H9 (cell line): ENCODE data around the gene MBNL1. TPM values are rescaled to one million over a fixed set of nuclear protein-coding genes. Genes with fewer than 3 reads are reported as not detected.

Experiments
- DNase-seq: peaks from one replicate; pipeline ENCODE4 v3.0.0-alpha.2; 2017
- H2AFZ ChIP-seq: one replicate; pipeline ENCODE4 v1.6.1; 2013; ENCODE audit warnings: mild to moderate bottlenecking, low read length, control low read depth, moderate library complexity
- H2AK5ac ChIP-seq: 2 replicates; pipeline ENCODE4 v1.6.1; 2013; ENCODE audit warnings: low read length, control low read depth, mixed read lengths; ENCODE audit not compliant: insufficient read length
- H2BK120ac ChIP-seq: one replicate; pipeline ENCODE4 v1.6.1; 2013; ENCODE audit warnings: low read depth, mild to moderate bottlenecking, low read length, control low read depth, inconsistent platforms; ENCODE audit not compliant: poor library complexity, severe bottlenecking
- H2BK12ac ChIP-seq: 2 replicates; pipeline ENCODE4 v1.6.1; 2013; ENCODE audit warnings: low read length, control low read depth, mixed read lengths, low read depth; ENCODE audit not compliant: insufficient read length
- H2BK15ac ChIP-seq: 2 replicates; pipeline ENCODE4 v1.6.1; 2013; ENCODE audit warnings: low read depth, low read length, control low read depth
- H2BK20ac ChIP-seq: one replicate; pipeline ENCODE4 v1.6.1; 2013; ENCODE audit warnings: low read depth, mild to moderate bottlenecking, low read length, control low read depth, inconsistent platforms; ENCODE audit not compliant: poor library complexity, severe bottlenecking
- H2BK5ac ChIP-seq: 2 replicates; pipeline ENCODE4 v1.6.1; 2013; ENCODE audit warnings: low read length, control low read depth, mixed read lengths; ENCODE audit not compliant: insufficient read length
- H3K14ac ChIP-seq: 2 replicates; pipeline ENCODE4 v1.6.1; 2013; ENCODE audit warnings: low read length, control low read depth; ENCODE audit not compliant: insufficient read depth
- H3K18ac ChIP-seq: 2 replicates; pipeline ENCODE4 v1.6.1; 2013; ENCODE audit warnings: low read depth, mild to moderate bottlenecking, mixed read lengths, low read length, control low read depth; ENCODE audit not compliant: insufficient read length
- H3K23ac ChIP-seq: 2 replicates; pipeline ENCODE4 v1.6.1; 2013; ENCODE audit warnings: low read length, control low read depth, mixed read lengths, low read depth; ENCODE audit not compliant: insufficient read length
- H3K23me2 ChIP-seq: 2 replicates; pipeline ENCODE4 v1.6.1; 2013; ENCODE audit warnings: low read depth, mild to moderate bottlenecking, mixed read lengths, low read length, control low read depth; ENCODE audit not compliant: insufficient read length, poor library complexity, severe bottlenecking
- H3K27ac ChIP-seq: 2 replicates; pipeline ENCODE4 v1.5.1; 2013; ENCODE audit warnings: low read length, control low read depth, mixed read lengths, low read depth; ENCODE audit not compliant: insufficient read length
- H3K27me3 ChIP-seq: 2 replicates; pipeline ENCODE4 v1.6.1; 2013; ENCODE audit warnings: low read length, control low read depth, inconsistent platforms; ENCODE audit not compliant: insufficient read depth
- H3K4ac ChIP-seq: 2 replicates; pipeline ENCODE4 v1.6.1; 2013; ENCODE audit warnings: low read depth, mild to moderate bottlenecking, control low read depth, inconsistent platforms, low read length, moderate library complexity
- H3K4me1 ChIP-seq: 2 replicates; pipeline ENCODE4 v1.6.1; 2013; ENCODE audit warnings: low read length, control low read depth, inconsistent platforms; ENCODE audit not compliant: insufficient read depth
- H3K4me2 ChIP-seq: 2 replicates; pipeline ENCODE4 v1.6.1; 2013; ENCODE audit warnings: low read length, control low read depth, mixed read lengths; ENCODE audit not compliant: insufficient read length, insufficient read depth
- H3K56ac ChIP-seq: 2 replicates; pipeline ENCODE4 v1.6.1; 2013; ENCODE audit warnings: low read depth, mild to moderate bottlenecking, mixed read lengths, low read length, control low read depth; ENCODE audit not compliant: insufficient read length
- H3K79me1 ChIP-seq: 2 replicates; pipeline ENCODE4 v1.6.1; 2013; ENCODE audit warnings: low read depth, mild to moderate bottlenecking, moderate library complexity, low read length, control low read depth, inconsistent platforms; ENCODE audit not compliant: insufficient read depth, poor library complexity, severe bottlenecking
- H3K79me2 ChIP-seq: 2 replicates; pipeline ENCODE4 v1.6.1; 2013; ENCODE audit warnings: low read length, control low read depth, inconsistent platforms; ENCODE audit not compliant: insufficient read depth
- H3K9ac ChIP-seq: 2 replicates; pipeline ENCODE4 v1.6.1; 2013; ENCODE audit warnings: low read length, control low read depth, mixed read lengths; ENCODE audit not compliant: insufficient read length; ENCODE audit errors: extremely low read depth
- H3K9me3 ChIP-seq: one replicate; pipeline ENCODE4 v1.6.1; 2013; ENCODE audit warnings: low read depth, low read length, inconsistent platforms; ENCODE audit not compliant: control insufficient read depth
- H3T11ph ChIP-seq: one replicate; pipeline ENCODE4 v1.6.1; 2013; ENCODE audit warnings: mild to moderate bottlenecking, low read length, control low read depth, inconsistent platforms
- H4K20me1 ChIP-seq: one replicate; pipeline ENCODE4 v1.6.1; 2013; ENCODE audit not compliant: control insufficient read depth, insufficient read length, insufficient read depth
- H4K5ac ChIP-seq: 2 replicates; pipeline ENCODE4 v1.6.1; 2013; ENCODE audit warnings: low read depth, mild to moderate bottlenecking, mixed read lengths, low read length, control low read depth; ENCODE audit not compliant: insufficient read length
- H4K8ac ChIP-seq: replicated peaks from 2 replicates; pipeline ENCODE4 v1.6.1; 2013; ENCODE audit warnings: low read length, control low read depth, mixed read lengths, low read depth; ENCODE audit not compliant: insufficient read length
- H4K91ac ChIP-seq: 2 replicates; pipeline ENCODE4 v1.6.1; 2013; ENCODE audit warnings: low read depth, mild to moderate bottlenecking, moderate library complexity, mixed read lengths, low read length, control low read depth; ENCODE audit not compliant: insufficient read length
- H3K27ac Mint-ChIP-seq, 3 experiments: 2 replicates in 2 of 3; 3 replicates in 1 of 3; pipeline ENCODE4 v1.8.0; 2020 to 2021; ENCODE audit warnings: mixed read lengths in 3 of 3, mild to moderate bottlenecking in 1 of 3, moderate library complexity in 1 of 3
- H3K27me3 Mint-ChIP-seq: 2 replicates; pipeline ENCODE4 v1.8.0; 2021; ENCODE audit warnings: low read depth, mild to moderate bottlenecking, moderate library complexity, mixed read lengths
- H3K36me3 Mint-ChIP-seq, 3 experiments: 2 replicates in 2 of 3; 3 replicates in 1 of 3; pipeline ENCODE4 v1.8.0; 2020 to 2021; ENCODE audit warnings: low read depth in 3 of 3, mixed read lengths in 3 of 3; ENCODE audit not compliant: insufficient read depth in 1 of 3
- H3K4me1 Mint-ChIP-seq, 2 experiments: 2 replicates each; pipeline ENCODE4 v1.8.0; 2020; ENCODE audit warnings: mixed read lengths in 2 of 2
- H3K4me3 Mint-ChIP-seq, 2 experiments: 2 replicates in 1 of 2; 3 replicates in 1 of 2; pipeline ENCODE4 v1.8.0; 2020 to 2021; ENCODE audit warnings: mild to moderate bottlenecking in 2 of 2, mixed read lengths in 2 of 2, moderate library complexity in 1 of 2
- H3K9me3 Mint-ChIP-seq, 2 experiments: 2 replicates in 1 of 2; 3 replicates in 1 of 2; pipeline ENCODE4 v1.8.0; 2020; ENCODE audit warnings: mild to moderate bottlenecking in 2 of 2, mixed read lengths in 2 of 2, moderate library complexity in 1 of 2
- WGBS: extraction: QIAGEN DNeasy Blood & Tissue Kit; methylation state at CpG from one replicate; pipeline ENCODE4 v1.1.7; 2013; ENCODE audit warnings: missing lambda C conversion rate, low lambda C conversion rate, mixed read lengths; ENCODE audit not compliant: insufficient read length; ENCODE audit errors: extremely low coverage; 5-methylcytosine and 5-hydroxymethylcytosine counted together
- total RNA-seq: library from RNA; stranded (reverse); gene quantifications from 2 replicates; pipeline ENCODE4 v1.2.1, GENCODE V29; 2021
- TF ChIP-seq, protein P1 (sequence below): fragments of 200-600 bp; sonication (generic); conservative IDR thresholded peaks from 3 replicates; pipeline ENCODE4 v1.8.0; 2021; ENCODE audit warnings: antibody characterized with exemption, mild to moderate bottlenecking

Gene MBNL1
- total RNA-seq, 1 experiment from 2014 or later = 14.9 TPM

DNA sequence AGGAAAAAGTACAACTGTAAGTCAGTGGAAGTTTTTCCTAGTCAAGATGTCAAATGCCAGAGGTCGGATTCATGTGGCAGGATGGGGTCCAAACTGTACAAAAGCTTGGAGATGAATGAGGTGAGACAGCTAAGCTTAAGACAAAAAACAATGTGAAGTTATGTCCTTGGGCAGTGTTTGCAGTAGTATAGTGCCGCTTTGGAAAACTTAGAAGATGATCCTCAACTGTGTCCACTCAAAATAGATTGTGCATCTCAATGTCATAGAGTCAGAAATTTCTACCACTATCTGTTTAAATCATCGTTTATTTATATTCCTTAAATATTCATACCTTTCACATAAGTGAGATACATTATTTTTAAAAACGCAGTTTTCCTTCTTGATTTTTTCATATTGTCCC lies 77.3 kb downstream of the MBNL1 start:
- no peak overlapping the region for H2BK15ac ChIP-seq
- no peaks in the 10 kb centered on the region for H3K36me3 Mint-ChIP-seq
- no peak overlapping the region for H4K91ac ChIP-seq
- no peak overlapping the region for H3K23ac ChIP-seq
- no peaks in the 10 kb centered on the region; the same call in 1 of the 2 replicates for H3K79me2 ChIP-seq
- no peak overlapping the region for H2BK20ac ChIP-seq
- no peaks in the 10 kb centered on the region for H3K23me2 ChIP-seq
- H3K4ac ChIP-seq = no peak overlapping the region
- H2BK120ac ChIP-seq = no peak overlapping the region
- no peak overlapping the region for H3K4me2 ChIP-seq
- H3K14ac ChIP-seq = no peak overlapping the region
- H3T11ph ChIP-seq = no peak overlapping the region
- DNase-seq = no peak
- H3K9me3 Mint-ChIP-seq = no peaks in the 10 kb centered on the region
- no peak overlapping the region for H3K9ac ChIP-seq
- no peak overlapping the region for H3K4me3 Mint-ChIP-seq
- H2AFZ ChIP-seq = no peak overlapping the region
- H4K5ac ChIP-seq = no peak overlapping the region
- no peaks in the 10 kb centered on the region for H3K9me3 ChIP-seq
- H3K18ac ChIP-seq = no peak overlapping the region
- TF ChIP-seq, protein P1, sequence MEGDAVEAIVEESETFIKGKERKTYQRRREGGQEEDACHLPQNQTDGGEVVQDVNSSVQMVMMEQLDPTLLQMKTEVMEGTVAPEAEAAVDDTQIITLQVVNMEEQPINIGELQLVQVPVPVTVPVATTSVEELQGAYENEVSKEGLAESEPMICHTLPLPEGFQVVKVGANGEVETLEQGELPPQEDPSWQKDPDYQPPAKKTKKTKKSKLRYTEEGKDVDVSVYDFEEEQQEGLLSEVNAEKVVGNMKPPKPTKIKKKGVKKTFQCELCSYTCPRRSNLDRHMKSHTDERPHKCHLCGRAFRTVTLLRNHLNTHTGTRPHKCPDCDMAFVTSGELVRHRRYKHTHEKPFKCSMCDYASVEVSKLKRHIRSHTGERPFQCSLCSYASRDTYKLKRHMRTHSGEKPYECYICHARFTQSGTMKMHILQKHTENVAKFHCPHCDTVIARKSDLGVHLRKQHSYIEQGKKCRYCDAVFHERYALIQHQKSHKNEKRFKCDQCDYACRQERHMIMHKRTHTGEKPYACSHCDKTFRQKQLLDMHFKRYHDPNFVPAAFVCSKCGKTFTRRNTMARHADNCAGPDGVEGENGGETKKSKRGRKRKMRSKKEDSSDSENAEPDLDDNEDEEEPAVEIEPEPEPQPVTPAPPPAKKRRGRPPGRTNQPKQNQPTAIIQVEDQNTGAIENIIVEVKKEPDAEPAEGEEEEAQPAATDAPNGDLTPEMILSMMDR = no peak
- no peaks in the 10 kb centered on the region for H3K4me1 ChIP-seq
- H2AK5ac ChIP-seq = no peak overlapping the region
- H3K56ac ChIP-seq = no peak overlapping the region
- H4K20me1 ChIP-seq = no peaks in the 10 kb centered on the region
- H3K27ac Mint-ChIP-seq = peak overlapping the region in 2 of 3 experiments; percentile 3 to 23; a peak in 1 of 7 replicates
- peaks cover 9 to 10% of the 10 kb centered on the region in 2 experiments for H3K4me1 Mint-ChIP-seq
- WGBS = 100% methylated on average over 2 of the region's 4 CpGs
- no peak overlapping the region for H4K8ac ChIP-seq
- H3K79me1 ChIP-seq = no peaks in the 10 kb centered on the region
- H2BK12ac ChIP-seq = no peak overlapping the region
- no peaks in the 10 kb centered on the region for H3K27me3 ChIP-seq
- no peaks in the 10 kb centered on the region for H3K27me3 Mint-ChIP-seq
- no peak overlapping the region for H2BK5ac ChIP-seq
- no peak overlapping the region for H3K27ac ChIP-seq
